HG03432 (cell line): Measurements from ENCODE around the gene GNRHR.
"Not testable (repeated sequence)": the region's sequence is repeated elsewhere in the genome, so short reads cannot be mapped to it uniquely, and the experiment has no call there.

Experiments
- ATAC-seq: cut with Tn5 transposase; IDR thresholded peaks from one replicate; pipeline ENCODE4 v1.9.1; 2021; ENCODE audit warnings: mild to moderate bottlenecking, moderate library complexity; ENCODE audit not compliant: unreplicated experiment

Gene GNRHR, protein sequence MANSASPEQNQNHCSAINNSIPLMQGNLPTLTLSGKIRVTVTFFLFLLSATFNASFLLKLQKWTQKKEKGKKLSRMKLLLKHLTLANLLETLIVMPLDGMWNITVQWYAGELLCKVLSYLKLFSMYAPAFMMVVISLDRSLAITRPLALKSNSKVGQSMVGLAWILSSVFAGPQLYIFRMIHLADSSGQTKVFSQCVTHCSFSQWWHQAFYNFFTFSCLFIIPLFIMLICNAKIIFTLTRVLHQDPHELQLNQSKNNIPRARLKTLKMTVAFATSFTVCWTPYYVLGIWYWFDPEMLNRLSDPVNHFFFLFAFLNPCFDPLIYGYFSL

DNA sequence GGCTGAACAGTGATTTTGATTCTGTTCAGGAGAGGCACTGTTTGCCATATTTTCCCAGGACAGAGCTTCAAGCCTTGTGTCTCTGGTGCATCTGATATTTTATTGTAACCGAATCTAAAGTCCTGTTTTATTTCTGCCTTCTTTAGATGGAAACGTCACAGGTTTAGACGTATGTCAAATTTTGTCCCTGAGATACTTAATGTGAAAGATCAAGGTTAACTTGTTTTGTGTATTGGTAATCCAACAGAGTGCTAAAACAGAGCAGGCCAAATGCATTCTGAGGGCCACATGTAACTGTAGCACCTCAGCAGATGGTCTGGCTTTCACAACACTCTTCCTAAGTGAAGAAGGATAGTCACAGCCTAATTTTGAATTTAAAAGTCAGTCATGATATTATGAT lies at the start of gene GNRHR:
TSS of gene GNRHR (minus strand) at position 101 of the 400 bp plus-strand sequence. CDS start at position 48, 53 bp downstream.
- no peak for ATAC-seq

DNA sequence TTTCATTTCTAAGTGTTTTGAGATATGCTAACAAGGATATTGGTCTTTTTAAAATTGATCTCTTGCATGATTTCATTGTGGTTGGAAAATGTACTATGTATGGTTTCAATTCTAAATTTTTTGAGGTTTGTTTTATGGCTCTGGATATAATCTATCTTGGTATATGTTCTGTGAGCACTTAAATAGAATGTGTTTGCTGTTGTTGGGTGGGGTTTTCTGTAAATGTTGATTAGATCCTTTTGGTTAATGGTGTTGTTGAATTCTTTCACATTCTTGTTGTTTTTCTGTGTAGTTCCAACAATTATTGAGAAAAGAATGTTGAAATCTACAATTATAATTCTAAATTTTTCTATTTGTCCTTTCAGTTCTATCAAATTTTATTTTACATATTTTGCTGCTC lies 42.6 kb upstream of the GNRHR start:
- ATAC-seq: no peak

DNA sequence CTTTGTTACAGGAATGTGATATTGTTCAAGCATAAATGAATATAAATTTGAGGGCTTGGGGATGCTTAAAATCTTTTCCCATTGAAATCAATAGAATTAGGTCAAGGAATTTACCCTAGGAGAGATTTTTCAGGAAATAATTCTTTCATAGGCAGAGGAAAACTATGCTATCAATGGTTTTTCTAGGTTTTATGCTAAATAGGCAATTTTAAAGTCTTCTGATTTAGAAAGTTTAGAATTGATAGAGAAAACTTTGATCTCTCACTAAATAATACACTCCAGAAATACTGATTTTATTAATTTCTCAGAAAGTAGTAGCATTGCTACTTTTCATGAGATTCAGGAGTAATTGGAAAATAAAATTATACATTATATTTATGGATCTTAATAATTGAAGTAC lies 36.5 kb upstream of the GNRHR start:
- ATAC-seq: no peak

DNA sequence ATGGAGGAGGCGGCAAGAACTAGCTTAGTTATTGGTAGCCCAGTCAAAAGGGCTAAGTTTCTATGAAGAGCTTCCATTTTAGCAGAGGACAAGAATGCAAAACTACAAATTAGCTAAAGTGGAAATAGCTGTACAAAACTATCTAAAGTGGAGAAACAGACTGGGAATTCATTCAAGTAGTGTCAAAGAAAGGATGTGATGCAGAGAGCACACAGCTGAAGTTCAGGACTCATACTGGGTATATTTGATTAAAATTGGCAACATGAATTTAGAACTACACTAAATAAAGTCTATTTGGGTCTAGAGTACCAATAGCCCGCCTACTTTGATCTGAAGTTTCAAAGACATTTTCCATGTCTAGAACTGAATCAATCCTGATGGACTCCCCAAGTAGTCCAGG lies 33.1 kb upstream of the GNRHR start:
- ATAC-seq: no peak

DNA sequence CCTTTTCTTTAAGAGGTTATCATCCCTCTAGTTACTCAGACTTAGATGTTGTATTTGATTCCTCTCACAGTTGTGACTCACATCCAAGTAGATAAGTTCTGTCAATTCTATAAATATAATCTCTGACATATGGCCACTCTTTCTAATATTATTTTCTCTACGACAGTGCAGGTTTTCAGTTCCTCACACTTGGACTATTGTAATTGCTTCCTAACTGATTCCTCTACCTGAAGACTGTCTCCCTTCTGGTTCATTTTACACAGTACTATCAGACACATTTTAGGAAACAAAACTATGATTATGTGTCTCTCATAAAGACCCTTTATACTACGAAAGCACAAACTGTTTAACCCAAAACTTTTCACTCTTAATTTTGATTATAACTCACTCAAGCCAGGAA lies 31.3 kb upstream of the GNRHR start:
- ATAC-seq: no peak

DNA sequence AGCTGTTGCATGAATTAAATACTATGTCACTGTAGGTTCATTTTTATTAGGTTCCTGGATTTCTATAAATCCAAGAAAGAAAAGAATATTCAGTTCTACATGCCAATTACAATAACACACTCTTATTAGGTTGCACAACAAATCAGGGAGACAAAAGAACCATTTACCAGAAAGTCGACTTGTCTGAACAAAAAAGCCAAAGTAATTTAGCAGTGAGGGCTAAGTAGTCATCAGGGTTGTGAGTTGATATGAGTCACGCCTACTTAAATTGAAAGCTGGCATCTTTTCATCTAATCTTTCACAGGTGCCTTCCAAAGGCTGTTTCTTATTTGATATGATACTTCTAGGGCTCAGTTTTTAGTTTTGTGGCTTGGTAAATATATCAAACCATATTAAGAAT lies 25.4 kb upstream of the GNRHR start:
- ATAC-seq: no peak

DNA sequence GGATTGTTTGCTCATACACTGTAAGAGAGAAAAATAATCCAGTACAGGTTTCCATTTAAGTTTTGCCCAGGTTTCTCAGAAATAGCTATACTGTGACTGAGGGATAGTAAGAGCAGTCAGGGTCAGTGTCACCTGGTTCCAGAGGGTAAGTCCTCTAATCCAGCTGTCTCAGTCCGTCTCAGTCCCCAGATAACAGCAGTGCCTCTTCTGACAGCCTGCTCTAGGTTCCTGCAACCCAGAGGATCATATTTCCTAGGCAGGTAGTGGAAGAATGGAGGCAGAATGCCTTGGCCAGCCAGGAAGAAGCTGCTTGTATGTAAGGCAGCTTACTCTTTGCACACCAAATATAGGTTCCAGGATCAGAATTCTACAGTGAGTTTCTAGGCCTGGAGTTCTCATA lies 22.6 kb upstream of the GNRHR start:
- no peak for ATAC-seq

DNA sequence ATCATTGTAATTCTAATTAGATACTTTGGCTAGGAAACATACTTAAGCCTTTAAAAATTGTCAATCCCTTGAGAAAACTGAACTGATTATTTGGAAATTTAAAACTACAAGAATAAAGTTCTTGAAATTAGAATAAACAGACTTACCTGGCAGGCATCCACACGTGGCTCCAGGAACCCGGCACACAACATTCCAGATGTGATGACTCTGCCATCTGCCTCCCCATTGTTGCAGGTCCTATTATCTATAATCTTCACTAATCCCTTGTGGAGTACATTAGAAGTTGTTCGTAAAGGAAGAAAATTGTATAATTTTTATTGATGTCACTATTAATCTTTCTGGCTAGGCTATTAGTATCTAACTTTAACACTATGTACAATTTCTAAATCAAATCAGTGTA lies 16.2 kb upstream of the GNRHR start:
- ATAC-seq: no peak

DNA sequence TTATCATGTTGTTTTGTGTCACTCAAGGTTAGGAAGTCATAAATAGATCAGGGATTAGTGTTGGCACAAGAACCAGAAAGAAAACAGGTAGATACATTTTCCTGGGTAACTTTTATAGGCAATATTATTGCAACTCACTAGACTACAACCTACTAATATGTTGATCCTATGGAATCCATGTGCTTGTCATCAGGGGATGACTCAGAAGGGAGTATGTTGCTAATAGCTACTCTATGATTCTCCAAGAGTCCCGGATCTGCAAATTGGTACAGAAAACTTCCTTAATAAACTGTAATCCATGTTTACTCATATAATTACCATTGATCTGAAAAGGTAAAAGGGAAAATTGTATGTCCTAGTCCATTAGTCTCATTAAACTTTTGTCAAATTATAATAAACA lies 11.7 kb upstream of the GNRHR start:
- no peak for ATAC-seq

DNA sequence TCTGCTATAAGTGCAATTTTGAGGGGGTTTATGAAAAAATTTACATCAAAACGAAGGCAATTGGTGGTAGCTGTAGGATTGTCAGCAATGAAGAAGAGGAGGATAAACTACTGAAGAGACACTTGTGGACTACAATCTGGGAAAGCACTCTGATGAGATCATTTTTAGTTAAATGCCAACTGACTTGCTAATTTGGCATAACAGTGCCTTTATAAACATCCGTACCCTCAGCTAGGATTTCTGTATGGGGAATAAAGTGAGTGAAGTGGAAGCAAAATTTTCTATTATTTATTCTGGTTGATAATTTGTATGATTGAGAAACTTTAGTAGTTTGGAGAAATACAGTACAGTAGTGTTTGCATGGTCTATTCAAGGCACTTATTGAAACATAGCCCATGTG lies 11.2 kb upstream of the GNRHR start:
- ATAC-seq: no peak

DNA sequence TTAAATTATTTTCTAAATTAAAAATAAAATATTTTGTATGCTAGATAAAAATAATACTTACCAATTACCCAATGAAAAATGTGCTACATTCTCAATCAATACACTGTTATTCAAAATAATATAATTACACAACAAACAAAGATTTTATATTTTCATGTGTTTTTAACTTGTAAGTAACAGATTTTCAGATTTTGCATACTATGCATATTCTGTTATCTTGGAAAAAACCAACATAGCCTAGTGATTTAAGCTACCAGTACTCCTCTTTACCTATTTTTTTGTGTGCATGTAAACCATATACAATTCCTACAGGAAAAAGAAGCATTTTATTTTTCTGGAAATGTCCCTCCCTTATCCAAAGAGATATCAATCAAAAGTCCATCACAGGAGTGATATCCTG lies 10.0 kb upstream of the GNRHR start:
- no peak for ATAC-seq

DNA sequence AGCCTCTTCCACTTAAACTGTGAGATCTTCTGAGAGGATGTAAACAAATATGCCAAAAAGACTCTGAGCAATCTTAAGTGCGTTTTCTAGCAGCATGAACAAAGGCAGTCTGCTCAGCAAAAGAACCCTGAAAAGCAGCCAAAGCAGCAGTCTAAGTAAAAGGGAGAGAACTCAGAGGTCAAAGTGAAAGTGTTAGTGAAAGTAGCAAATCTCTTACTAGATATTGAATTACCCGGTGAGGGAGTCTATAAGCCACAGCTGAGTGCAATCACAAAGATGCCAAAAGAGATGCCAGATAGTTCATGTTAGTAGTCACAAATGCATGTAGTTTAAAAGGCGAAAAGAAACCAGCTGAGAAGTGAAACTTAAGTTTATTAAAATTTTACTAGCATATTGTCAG lies 7.9 kb upstream of the GNRHR start:
- ATAC-seq: peak; percentile 99

DNA sequence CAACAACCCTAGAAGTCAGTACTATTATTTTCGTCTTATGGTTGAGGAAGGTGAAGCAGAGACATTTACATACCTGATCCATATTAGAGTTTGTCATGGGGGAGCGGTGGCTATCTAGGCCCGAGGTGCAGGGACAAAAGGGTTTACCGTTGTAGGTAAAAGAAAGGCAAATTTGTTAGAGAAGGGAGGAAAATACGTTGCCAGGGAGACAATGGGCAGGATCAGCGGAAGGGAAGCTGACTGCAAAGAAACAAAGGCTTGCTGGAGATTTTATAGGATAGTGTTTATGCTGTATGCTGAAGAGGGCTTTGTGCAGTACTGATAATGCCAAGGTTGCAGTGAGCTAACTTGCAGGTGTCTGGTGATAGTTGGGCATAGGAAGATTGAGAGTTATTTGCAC lies 2.8 kb upstream of the GNRHR start:
- ATAC-seq: not testable (repeated sequence)

DNA sequence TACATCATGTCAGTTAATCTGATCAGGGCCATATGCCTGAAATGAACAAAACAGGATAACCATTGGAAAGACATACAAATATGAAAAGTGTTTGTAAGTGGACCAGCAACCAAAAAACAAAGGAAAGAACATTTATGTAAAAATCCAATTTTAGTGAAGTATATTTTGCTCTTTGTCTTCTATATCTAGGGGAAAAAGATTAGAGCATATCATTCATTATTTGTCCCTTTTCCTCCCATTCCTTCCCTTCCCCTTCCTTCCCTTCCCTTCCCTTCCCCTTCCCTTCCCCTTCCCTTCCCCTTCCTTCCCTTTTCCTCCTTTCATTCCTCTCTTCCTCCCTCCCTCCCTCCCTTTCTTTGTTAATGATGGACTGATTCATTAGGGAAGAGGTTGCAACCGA lies 1.8 kb upstream of the GNRHR start:
- no peak for ATAC-seq

DNA sequence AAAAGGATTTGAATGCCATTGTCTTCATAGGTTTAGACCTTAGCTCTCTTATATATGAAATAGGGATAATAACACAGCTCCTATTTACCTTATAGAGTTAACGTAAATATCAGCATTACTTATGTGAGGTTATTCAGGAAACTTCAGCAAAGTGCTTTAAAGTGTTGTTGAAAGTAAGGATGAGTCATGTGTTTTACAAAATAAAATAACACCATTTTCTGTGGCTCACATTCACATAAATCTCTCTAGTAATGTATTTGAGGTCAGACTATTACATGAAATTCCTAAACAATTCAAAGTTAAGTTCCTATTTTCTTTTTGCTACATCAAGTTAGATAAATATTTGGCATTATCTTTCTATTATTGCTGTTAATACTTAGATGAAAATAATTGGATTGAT lies 2.9 kb downstream of the GNRHR start:
- no peak for ATAC-seq

DNA sequence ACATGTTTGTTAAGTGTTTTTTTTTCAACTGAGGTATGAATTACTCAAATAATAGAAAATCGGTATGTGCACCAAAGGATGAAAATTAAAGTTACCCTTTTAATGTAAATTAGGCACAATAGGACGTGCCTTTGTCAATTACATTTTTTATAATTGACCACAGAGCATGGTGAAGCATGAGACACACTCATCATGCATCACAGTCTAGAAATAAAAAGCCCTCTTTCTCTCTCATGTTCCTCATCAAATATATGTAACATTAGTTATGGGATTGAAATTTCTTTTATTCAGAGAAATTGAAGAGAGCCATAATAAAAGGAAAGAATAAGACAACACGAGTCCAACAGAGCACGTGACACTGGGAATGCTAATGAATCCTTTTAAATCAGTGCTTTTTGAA lies 3.5 kb downstream of the GNRHR start:
- no peak for ATAC-seq

DNA sequence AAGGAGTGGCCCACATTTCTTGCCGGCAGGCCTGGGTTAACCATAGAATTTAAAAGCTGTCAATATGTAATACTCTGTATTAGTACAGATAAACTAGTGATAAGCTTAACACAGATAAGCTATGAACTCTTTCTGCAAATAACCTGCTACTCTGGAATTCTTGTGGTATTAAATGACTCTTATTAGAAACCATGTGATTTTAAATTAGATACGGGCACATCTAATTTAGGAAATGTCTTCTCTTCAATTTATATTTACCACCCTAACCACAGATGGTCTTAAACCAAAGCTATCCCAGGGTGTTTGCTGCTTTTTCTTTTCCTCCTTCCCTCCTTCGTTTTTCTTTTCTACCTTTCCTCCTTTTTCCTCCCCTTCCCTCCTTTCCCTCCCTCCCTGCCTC lies 4.9 kb downstream of the GNRHR start:
- ATAC-seq: no peak

DNA sequence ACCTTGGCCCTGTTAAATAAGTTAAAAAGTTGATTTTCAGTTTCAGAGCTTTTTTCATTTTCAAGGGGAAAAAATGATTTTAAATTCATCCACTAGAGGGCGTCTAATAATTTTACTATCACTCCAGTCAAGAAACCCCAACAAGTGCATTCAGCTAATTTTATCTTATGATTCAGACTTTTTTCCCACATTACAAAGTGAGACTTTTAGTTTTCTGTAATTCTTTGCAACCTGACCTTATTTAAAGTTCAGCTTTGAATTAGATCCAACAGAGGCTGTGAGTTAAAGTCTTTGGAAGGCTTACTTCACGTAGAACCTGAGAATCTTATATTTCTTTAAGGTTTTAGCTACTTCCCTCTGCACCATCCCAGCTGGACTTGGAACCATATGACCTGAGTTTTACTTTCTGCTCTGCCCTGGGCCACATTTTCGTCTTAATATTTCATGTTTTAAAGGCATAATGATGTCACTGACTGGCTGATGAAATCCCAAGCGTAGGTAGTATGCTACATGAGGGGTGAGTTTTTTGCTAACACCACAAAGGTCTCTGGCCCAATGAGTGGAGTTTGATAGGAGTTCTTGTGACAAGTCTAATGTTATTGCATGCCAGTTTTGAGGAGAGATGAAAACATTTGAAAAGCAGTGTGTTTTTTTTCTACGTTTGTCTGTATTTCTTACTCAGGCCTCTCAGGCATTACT lies 7.2 kb downstream of the GNRHR start:
- ATAC-seq: no peak

DNA sequence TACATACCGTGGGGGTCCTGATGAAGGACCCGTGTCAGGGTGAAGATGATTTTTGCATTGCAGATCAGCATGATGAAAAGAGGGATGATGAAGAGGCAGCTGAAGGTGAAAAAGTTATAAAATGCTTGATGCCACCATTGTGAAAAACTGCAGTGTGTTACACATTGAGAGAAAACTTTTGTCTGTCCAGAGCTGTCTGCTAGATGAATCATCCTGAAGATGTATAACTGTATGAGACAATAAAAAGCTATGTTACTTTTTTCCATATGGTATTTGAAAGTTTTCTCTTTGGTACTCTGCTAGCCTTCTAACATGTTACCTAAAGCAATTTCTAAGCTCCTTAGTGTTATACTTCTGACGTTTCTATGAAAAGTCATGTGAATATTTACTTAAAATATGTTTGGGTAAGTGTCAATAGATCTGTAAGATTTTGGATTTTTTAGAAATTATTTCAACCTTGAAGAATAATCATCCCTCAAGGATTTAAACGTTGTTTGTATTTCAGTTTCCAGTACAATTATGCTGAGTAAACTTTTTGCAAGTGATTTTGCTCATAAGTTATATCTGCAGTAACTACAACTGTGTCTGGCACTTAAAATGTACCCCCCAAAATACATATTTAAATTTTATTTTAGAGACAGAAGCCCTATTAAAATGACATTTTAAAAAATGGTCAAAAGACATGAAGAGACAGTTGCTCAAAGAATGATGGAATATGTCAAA lies 9.5 kb downstream of the GNRHR start:
- no peak for ATAC-seq

DNA sequence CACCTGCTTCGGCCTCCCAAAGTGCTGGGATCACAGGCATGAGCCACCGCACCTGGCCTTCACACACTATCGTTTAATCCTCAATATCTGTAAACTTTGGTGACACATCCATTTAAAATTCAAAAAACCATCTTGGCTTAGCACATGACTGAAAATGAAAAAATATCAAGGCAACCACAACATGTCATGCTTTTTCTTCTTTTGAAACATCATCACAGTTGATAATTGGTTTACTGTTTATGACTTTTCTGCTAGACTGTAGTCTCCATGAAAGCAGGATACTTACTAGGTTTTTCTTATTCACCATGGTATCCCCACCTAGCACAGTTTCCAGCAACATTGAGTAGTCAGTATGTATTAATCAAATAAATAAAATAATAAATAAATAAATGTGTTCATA lies 11.0 kb downstream of the GNRHR start:
- no peak for ATAC-seq

DNA sequence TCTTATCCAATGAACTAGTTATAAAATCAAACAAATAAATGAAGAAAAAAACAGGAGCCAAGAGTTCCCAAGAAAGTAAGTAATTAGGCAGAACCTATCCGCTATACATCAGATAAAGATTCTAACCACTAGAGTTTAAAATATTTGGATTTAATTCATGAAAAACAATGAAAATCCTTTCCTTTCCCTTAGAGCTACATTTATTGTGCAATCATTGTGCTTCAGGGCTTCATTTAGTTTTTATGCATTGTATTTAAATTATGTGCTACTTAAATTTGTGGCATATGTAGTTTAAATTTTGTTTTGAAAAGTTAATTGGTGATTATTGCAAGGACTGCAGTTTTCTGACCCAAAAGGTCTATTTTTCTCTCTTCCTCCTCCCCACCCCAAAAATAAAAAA lies 17.9 kb downstream of the GNRHR start:
- ATAC-seq: no peak

DNA sequence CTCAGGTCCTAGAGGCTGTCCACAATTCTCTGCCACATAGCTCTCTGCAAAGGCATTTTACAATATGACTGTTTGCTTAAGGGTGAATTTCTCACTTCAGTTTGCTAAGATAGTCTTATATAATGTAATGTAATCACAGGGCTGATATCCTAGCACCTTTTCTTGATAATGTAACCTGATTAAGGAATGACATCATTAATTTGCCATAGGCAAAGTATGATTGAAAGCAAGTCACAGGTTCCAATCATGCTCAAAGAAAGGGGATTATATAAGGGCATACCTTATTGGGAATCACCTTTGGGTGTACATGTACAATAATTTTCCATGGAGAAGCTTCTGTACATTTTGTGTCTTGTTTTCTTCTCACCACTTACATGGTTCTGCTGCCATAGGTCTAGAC lies 18.9 kb downstream of the GNRHR start:
- ATAC-seq: no peak
